ENCODE measurements around the gene LIMA1. TPM values are rescaled to one million over a fixed set of nuclear protein-coding genes. Genes with fewer than 3 reads are reported as not detected.

The LIMA1 gene
- total RNA-seq, 1 donor from 2014 or later = 40.9 TPM

GRCh38 chr12:50309950-50310349 lies 26.6 kb upstream of the LIMA1 start:
- Mint-ChIP-seq H3K4me3 (ENCODE audit: low read depth) (no peak overlapping the region), H3K27me3 (no peaks in the 10 kb centered on the region), H3K9me3 (ENCODE audit: low read depth) (no peaks in the 10 kb centered on the region), H3K4me1 (ENCODE audit: low read depth) (no peaks in the 10 kb centered on the region), H3K36me3 (ENCODE audit: insufficient read depth) (peaks cover 2% of the 10 kb centered on the region), H3K27ac (no peak overlapping the region)
- DNase-seq (ENCODE audit: low spot score, unreplicated experiment) = no peak
- no peak for TF ChIP-seq CTCF (IDR thresholded peaks at IDR 0.05; ENCODE audit: unreplicated experiment)

DNA sequence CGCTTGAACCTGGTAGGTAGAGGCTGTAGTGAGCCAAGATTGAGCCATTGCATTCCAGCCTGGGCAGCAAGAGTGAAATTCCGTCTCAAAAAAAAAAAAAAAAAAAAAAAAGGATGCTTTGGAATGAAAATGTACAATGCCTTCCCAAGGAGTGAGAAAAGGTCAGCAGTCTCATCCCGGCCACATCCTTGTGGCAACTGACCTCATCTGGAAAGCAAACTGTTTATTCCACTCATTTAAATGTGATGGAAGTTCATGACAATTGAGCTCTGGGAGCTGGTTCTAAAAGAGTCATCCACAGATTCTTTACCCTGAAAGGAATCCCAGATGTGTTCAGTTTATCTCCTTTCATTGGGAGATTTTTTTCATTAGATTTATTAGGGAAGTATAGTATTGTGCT lies 19.4 kb upstream of the LIMA1 start:
- no peak for DNase-seq (ENCODE audit: low spot score, unreplicated experiment)
- H3K4me1 Mint-ChIP-seq (ENCODE audit: low read depth) = no peaks in the 10 kb centered on the region
- H3K27me3 Mint-ChIP-seq = no peaks in the 10 kb centered on the region
- peaks cover 2% of the 10 kb centered on the region for H3K36me3 Mint-ChIP-seq (ENCODE audit: insufficient read depth)
- H3K9me3 Mint-ChIP-seq (ENCODE audit: low read depth) = no peaks in the 10 kb centered on the region
- no peak for TF ChIP-seq CTCF (IDR thresholded peaks at IDR 0.05; ENCODE audit: unreplicated experiment)
- H3K4me3 Mint-ChIP-seq (ENCODE audit: low read depth) = no peak overlapping the region
- no peak overlapping the region for H3K27ac Mint-ChIP-seq

GRCh38 chr12:50297996-50298395 lies 14.7 kb upstream of the LIMA1 start:
- no peak overlapping the region for H3K27ac Mint-ChIP-seq
- H3K27me3 Mint-ChIP-seq = no peaks in the 10 kb centered on the region
- H3K4me1 Mint-ChIP-seq (ENCODE audit: low read depth) = no peaks in the 10 kb centered on the region
- TF ChIP-seq CTCF (IDR thresholded peaks at IDR 0.05; ENCODE audit: unreplicated experiment) = no peak
- peaks cover 1% of the 10 kb centered on the region for H3K36me3 Mint-ChIP-seq (ENCODE audit: insufficient read depth)
- DNase-seq (ENCODE audit: low spot score, unreplicated experiment) = no peak
- peaks cover 2% of the 10 kb centered on the region for H3K9me3 Mint-ChIP-seq (ENCODE audit: low read depth)
- no peak overlapping the region for H3K4me3 Mint-ChIP-seq (ENCODE audit: low read depth)

DNA sequence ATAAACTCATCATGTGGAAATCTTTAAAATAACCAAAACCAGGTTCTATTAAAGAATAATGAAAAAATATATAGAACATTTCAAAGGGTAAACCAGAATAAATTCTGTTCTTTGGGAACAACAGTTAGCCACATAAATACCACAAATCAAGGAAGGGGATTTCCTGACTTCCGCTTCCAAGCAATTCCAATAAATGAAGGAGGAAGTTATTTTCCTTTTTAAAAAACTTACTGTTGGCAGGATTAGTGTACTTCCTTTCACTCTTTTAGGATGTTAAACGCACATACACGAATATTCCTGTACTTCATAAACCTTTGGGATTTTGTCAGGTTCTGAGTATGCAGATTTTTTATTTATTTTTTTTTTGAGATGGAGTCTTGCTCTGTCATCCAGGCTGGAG lies 13.7 kb upstream of the LIMA1 start:
- H3K36me3 Mint-ChIP-seq (ENCODE audit: insufficient read depth) = peaks cover 1% of the 10 kb centered on the region

GRCh38 chr12:50296554-50296953 lies 13.2 kb upstream of the LIMA1 start:
- Mint-ChIP-seq H3K36me3 (ENCODE audit: insufficient read depth) (peaks cover 3% of the 10 kb centered on the region), H3K4me1 (ENCODE audit: low read depth) (no peaks in the 10 kb centered on the region), H3K27me3 (no peaks in the 10 kb centered on the region), H3K9me3 (ENCODE audit: low read depth) (peaks cover 8% of the 10 kb centered on the region), H3K27ac (no peak overlapping the region), H3K4me3 (ENCODE audit: low read depth) (no peak overlapping the region)
- DNase-seq (ENCODE audit: low spot score, unreplicated experiment) = no peak
- TF ChIP-seq CTCF (IDR thresholded peaks at IDR 0.05; ENCODE audit: unreplicated experiment) = no peak

More for the DNA sequence above, 13.7 kb upstream of the LIMA1 start:
- Mint-ChIP-seq H3K4me3 (ENCODE audit: low read depth) (no peak overlapping the region), H3K27me3 (no peaks in the 10 kb centered on the region), H3K9me3 (ENCODE audit: low read depth) (peaks cover 4% of the 10 kb centered on the region), H3K4me1 (ENCODE audit: low read depth) (no peaks in the 10 kb centered on the region), H3K27ac (no peak overlapping the region)
- no peak for TF ChIP-seq CTCF (IDR thresholded peaks at IDR 0.05; ENCODE audit: unreplicated experiment)
- DNase-seq (ENCODE audit: low spot score, unreplicated experiment) = no peak
